HepG2 (cell line): ENCODE results near the gene DIPK1A. TPM values are rescaled to one million over a fixed set of nuclear protein-coding genes. Genes with fewer than 3 reads are reported as not detected.
A peak's percentile ranks its signal among the peaks of the same experiment; 100 is the strongest.

Experiments
- AKAP8 ChIP-seq: sonication (generic); formaldehyde crosslinking; IDR thresholded peaks from 2 replicates; pipeline ENCODE4 v1.5.1; 2020; ENCODE audit warnings: mild to moderate bottlenecking, missing genetic modification reagents
- RBM39 ChIP-seq: fragments of 200-400 bp; formaldehyde crosslinking; IDR thresholded peaks from one replicate; pipeline ENCODE4 v1.6.1; 2018; ENCODE audit warnings: antibody characterized with exemption, mild to moderate bottlenecking, low read depth, low read length; ENCODE audit not compliant: poor library complexity, severe bottlenecking
- RCOR2 ChIP-seq: IDR thresholded peaks from 2 replicates; pipeline ENCODE4 v1.6.1; 2016; ENCODE audit warnings: missing biosample characterization, missing genetic modification reagents
- TGIF2 ChIP-seq: IDR thresholded peaks from 2 replicates; pipeline ENCODE4 v1.6.1; 2016; ENCODE audit warnings: control low read depth, missing compliant biosample characterization
- ZBED4 ChIP-seq: sonication (generic); formaldehyde crosslinking; IDR thresholded peaks from 2 replicates; pipeline ENCODE4 v1.4.0; 2020; ENCODE audit warnings: missing genetic modification reagents, borderline replicate concordance
- ZBTB2 ChIP-seq: sonication (generic); formaldehyde crosslinking; IDR thresholded peaks from 2 replicates; pipeline ENCODE4 v1.8.0; 2022; ENCODE audit warnings: low read depth, missing genetic modification reagents
- ZBTB37 ChIP-seq: sonication (generic); formaldehyde crosslinking; IDR thresholded peaks from 2 replicates; pipeline ENCODE4 v1.4.0; 2020; ENCODE audit warnings: mild to moderate bottlenecking, missing genetic modification reagents
- ZBTB4 ChIP-seq: sonication (generic); formaldehyde crosslinking; IDR thresholded peaks from 2 replicates; pipeline ENCODE4 v1.4.0; 2020; ENCODE audit warnings: missing genetic modification reagents, mild to moderate bottlenecking, borderline replicate concordance
- ZNF230 ChIP-seq: sonication (generic); formaldehyde crosslinking; IDR thresholded peaks from 2 replicates; pipeline ENCODE4 v1.4.0; 2020; ENCODE audit warnings: mild to moderate bottlenecking, missing genetic modification reagents
- ZNF275 ChIP-seq: sonication (generic); formaldehyde crosslinking; IDR thresholded peaks from 2 replicates; pipeline ENCODE4 v1.8.0; 2022; ENCODE audit warnings: missing genetic modification reagents, mild to moderate bottlenecking, inconsistent platforms, borderline replicate concordance
- ZNF451 ChIP-seq: sonication (generic); formaldehyde crosslinking; IDR thresholded peaks from 2 replicates; pipeline ENCODE4 v1.5.0; 2020; ENCODE audit warnings: mild to moderate bottlenecking, missing genetic modification reagents
- ZNF512B ChIP-seq: sonication (generic); formaldehyde crosslinking; IDR thresholded peaks from 2 replicates; pipeline ENCODE4 v1.5.1; 2020; ENCODE audit warnings: missing genetic modification reagents, mild to moderate bottlenecking, borderline replicate concordance
- polyA plus RNA-seq, 8 experiments: library from polyadenylated mRNA; depleted of rRNA in 3 of 8; stranded (reverse) in 7 of 8; unstranded in 1 of 8; fragments of >200 nt; fragmentation: Illumina TruSeq in 4 of 8; extraction: Trizol in 4 of 8; gene quantifications; 2 replicates each; pipeline versions ENCODE4 v1.2.1 to v1.2.3, GENCODE V29; 2011 to 2016; ENCODE audit warnings: low read depth in 4 of 8, missing spikeins in 1 of 8, mixed read lengths in 1 of 8; ENCODE audit not compliant: insufficient read depth in 1 of 8
- total RNA-seq, 5 experiments: library from RNA; depleted of rRNA; stranded (reverse); fragments of >200 nt; fragmentation: Illumina TruSeq; extraction: Trizol; gene quantifications; 2 replicates each; pipeline ENCODE4 v1.2.3, GENCODE V29; 2016; ENCODE audit warnings: low read depth in 1 of 5

Gene DIPK1A
- total and polyA plus RNA-seq, 2 of the 13 experiments (the other 11 are each of a cell fraction or from before 2014, with no cell fraction given) = 8.4 TPM

GRCh38 chr1:92831762-92832536, 129.3 kb downstream of the DIPK1A start, which contains the start of gene RPL5 (continued):
- TF ChIP-seq ZNF512B = no peak
- TF ChIP-seq RBM39 = peak; percentile 99
- TF ChIP-seq ZNF275 (CRISPR knock-in tag) = peak; percentile 99; the same call in 1 of the 2 replicates
- TF ChIP-seq RCOR2 (CRISPR knock-in tag) = 0 out of 2 replicates have a peak, but pooled peaks have one; percentile 15
- no peak for TF ChIP-seq ZNF230 (CRISPR knock-in tag)
- TF ChIP-seq ZBTB2 (CRISPR knock-in tag) = peak; percentile 64
- peak; percentile 97 for TF ChIP-seq ZNF451 (CRISPR knock-in tag)
- TF ChIP-seq AKAP8 (CRISPR knock-in tag) = no peak; the same call in 1 of the 2 replicates
- TF ChIP-seq ZBED4 (CRISPR knock-in tag) = no peak; the same call in 1 of the 2 replicates
- peak; percentile 94 for TF ChIP-seq TGIF2 (CRISPR knock-in tag)
- TF ChIP-seq ZBTB4 = peak; percentile 91; the same call in 1 of the 2 replicates
- TF ChIP-seq ZBTB37 (CRISPR knock-in tag) = peak; percentile 51; the same call in 1 of the 2 replicates
